KMS-11 (cell line): ENCODE data around the gene GMPPA.

Experiments
- H2AFZ ChIP-seq: fragments of 200-600 bp; sonication (generic); 2 replicates; pipeline ENCODE4 v1.6.1; 2016; ENCODE audit warnings: antibody characterized with exemption, mixed run types, low read depth
- H3K27ac ChIP-seq: fragments of 200-600 bp; sonication (generic); 2 replicates; pipeline ENCODE4 v1.6.1; 2016; ENCODE audit warnings: mild to moderate bottlenecking, mixed run types
- H3K27me3 ChIP-seq: fragments of 200-600 bp; sonication (generic); 2 replicates; pipeline ENCODE4 v1.6.1; 2017; ENCODE audit warnings: mild to moderate bottlenecking, low read depth, mixed run types, moderate library complexity; ENCODE audit not compliant: insufficient read depth
- H3K36me3 ChIP-seq: fragments of 200-600 bp; sonication (generic); 2 replicates; pipeline ENCODE4 v1.6.1; 2017; ENCODE audit warnings: mild to moderate bottlenecking, mixed run types; ENCODE audit not compliant: insufficient read depth
- H3K4me1 ChIP-seq: fragments of 200-600 bp; sonication (generic); 2 replicates; pipeline ENCODE4 v1.6.1; 2016; ENCODE audit warnings: mild to moderate bottlenecking, low read depth, mixed run types; ENCODE audit not compliant: poor library complexity, severe bottlenecking
- H3K4me2 ChIP-seq: fragments of 200-600 bp; sonication (generic); 2 replicates; pipeline ENCODE4 v1.7.0; 2016; ENCODE audit warnings: mild to moderate bottlenecking, mixed run types
- H3K4me3 ChIP-seq: fragments of 200-600 bp; sonication (generic); IDR thresholded peaks from 2 replicates; pipeline ENCODE4 v1.6.1; 2017; ENCODE audit warnings: low read depth, low read length, mixed read lengths; ENCODE audit not compliant: insufficient read depth
- H3K79me2 ChIP-seq: fragments of 200-600 bp; sonication (generic); 2 replicates; pipeline ENCODE4 v1.6.1; 2016; ENCODE audit warnings: low read depth, mixed run types; ENCODE audit not compliant: insufficient read depth
- H3K9ac ChIP-seq: fragments of 200-600 bp; sonication (generic); 2 replicates; pipeline ENCODE4 v1.6.1; 2016; ENCODE audit warnings: mild to moderate bottlenecking, mixed run types
- H4K20me1 ChIP-seq: fragments of 200-600 bp; sonication (generic); 2 replicates; pipeline ENCODE4 v1.6.1; 2016; ENCODE audit warnings: mild to moderate bottlenecking, mixed run types; ENCODE audit not compliant: insufficient read depth
- TF ChIP-seq, protein P1 (sequence below): fragments of 200-600 bp; sonication (generic); conservative IDR thresholded peaks from 2 replicates; pipeline ENCODE4 v1.6.1; 2017; ENCODE audit warnings: low read depth, mild to moderate bottlenecking, antibody characterized with exemption, low read length, moderate library complexity, mixed read lengths

The GMPPA gene

DNA sequence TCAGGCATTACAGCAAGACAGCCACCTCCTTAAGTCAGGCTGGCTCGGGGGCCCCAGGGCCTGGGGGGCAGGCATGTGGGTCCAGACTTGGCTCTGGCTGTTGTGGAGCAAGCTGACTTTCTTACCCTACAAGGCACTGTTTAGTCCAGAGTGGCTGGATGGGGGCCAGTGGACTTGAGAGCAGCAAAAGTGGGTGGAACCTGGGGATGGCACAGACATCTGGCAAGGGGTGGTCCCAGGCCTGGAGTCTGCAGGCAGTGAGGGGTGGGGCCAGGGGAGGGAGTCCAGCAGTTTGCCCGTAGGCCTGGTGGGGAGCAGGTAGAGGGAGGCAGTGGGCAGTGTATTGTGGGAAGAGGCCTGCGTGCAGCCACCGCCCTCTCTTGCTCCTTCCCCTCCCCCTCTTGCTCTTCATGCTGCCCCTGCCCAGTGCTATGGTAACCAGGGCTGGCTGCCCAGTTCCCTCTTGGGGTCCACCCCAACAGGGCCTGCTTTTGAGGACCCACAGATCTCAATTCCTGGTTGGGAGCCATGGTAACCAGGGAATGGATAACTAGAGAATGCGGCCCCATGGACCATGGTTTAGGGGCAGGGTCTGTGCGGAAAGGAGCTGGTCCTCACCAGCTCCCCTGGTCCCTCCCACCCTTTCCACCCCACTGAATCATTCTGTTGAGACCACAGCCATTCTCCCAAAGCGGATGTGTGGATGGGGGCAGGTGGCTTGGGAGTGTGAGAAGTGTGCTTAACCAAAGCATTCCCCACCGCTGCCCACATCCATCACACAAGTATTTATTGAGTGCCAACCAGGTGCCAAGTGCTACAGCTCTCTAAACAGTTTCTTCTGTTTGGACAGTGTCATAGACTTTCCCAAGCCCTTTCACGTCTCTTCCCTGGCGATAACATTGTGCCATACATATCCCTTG lies 44.8 kb upstream of the GMPPA start:
- Histone ChIP-seq H3K9ac (no peak overlapping the region), H4K20me1 (no peaks in the 10 kb centered on the region), H2AFZ (no peak overlapping the region), H3K4me3 (no peak overlapping the region), H3K4me2 (no peak overlapping the region), H3K27ac (no peak overlapping the region), H3K27me3 (peaks cover 23% of the 10 kb centered on the region), H3K4me1 (no peaks in the 10 kb centered on the region), H3K79me2 (no peaks in the 10 kb centered on the region), H3K36me3 (no peaks in the 10 kb centered on the region)
- TF ChIP-seq, protein P1, sequence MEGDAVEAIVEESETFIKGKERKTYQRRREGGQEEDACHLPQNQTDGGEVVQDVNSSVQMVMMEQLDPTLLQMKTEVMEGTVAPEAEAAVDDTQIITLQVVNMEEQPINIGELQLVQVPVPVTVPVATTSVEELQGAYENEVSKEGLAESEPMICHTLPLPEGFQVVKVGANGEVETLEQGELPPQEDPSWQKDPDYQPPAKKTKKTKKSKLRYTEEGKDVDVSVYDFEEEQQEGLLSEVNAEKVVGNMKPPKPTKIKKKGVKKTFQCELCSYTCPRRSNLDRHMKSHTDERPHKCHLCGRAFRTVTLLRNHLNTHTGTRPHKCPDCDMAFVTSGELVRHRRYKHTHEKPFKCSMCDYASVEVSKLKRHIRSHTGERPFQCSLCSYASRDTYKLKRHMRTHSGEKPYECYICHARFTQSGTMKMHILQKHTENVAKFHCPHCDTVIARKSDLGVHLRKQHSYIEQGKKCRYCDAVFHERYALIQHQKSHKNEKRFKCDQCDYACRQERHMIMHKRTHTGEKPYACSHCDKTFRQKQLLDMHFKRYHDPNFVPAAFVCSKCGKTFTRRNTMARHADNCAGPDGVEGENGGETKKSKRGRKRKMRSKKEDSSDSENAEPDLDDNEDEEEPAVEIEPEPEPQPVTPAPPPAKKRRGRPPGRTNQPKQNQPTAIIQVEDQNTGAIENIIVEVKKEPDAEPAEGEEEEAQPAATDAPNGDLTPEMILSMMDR = no peak

DNA sequence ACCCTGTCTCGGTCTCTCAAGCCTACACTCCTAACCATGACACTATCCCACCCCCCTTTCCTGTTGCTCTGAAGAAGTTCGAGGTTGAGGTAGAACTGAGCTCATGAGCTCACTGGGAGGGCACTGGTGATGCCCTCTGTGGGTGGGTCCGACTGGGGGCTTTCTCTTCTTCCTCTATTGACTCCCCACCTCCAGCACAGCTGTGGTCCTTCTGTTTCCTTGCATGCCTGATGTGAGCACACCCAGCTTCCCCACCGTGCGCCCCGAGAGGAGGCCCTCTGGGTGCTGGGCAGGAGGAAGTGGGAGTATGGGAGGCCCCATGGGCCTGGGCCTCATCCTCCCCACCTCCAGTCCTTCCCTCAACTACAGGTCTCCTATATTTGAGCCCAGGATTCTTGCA lies 43.1 kb upstream of the GMPPA start:
- TF ChIP-seq, protein P1 = no peak
- no peaks in the 10 kb centered on the region for H4K20me1 ChIP-seq
- H2AFZ ChIP-seq = no peak overlapping the region
- H3K9ac ChIP-seq = no peak overlapping the region
- H3K27ac ChIP-seq = no peak overlapping the region
- H3K79me2 ChIP-seq = no peaks in the 10 kb centered on the region
- H3K36me3 ChIP-seq = no peaks in the 10 kb centered on the region
- H3K4me3 ChIP-seq = no peak overlapping the region
- H3K27me3 ChIP-seq = peaks cover 19% of the 10 kb centered on the region
- no peaks in the 10 kb centered on the region for H3K4me1 ChIP-seq
- H3K4me2 ChIP-seq = no peak overlapping the region

DNA sequence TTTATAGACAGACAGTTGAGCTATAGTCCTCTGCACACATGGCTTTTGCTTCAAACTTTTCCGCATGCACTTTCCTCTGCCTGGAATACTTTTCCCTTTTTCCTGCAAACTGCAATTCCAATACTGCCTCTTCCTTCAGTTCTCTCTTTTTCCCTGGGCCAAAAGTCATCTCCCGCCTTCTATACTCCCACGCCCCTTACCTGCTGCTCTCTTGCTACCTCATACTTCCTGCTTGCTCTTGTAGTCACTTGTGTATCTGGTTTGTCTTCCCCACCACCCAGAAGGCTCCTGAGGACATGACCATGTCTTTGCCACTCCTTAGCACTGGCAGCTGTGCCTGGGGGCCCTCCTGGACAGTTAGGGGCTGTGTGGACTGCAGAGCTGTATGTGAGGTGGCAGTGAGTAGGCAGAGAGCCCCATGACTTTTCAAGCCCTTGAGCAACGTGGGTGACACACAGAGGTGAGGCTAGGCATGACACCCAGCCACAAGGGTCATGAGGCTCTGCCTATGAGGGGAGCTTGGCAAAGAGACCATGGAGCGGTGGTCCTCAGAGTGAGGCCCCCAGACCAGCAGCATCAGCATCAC lies 40.8 kb upstream of the GMPPA start:
- H3K4me1 ChIP-seq = no peaks in the 10 kb centered on the region
- no peak overlapping the region for H2AFZ ChIP-seq
- peaks cover 2% of the 10 kb centered on the region; the same call in 1 of the 2 replicates for H3K27me3 ChIP-seq
- H3K79me2 ChIP-seq = no peaks in the 10 kb centered on the region
- H3K27ac ChIP-seq = no peak overlapping the region
- TF ChIP-seq, protein P1 = 0 out of 2 replicates have a peak, but pooled peaks have one; percentile 22
- H3K4me2 ChIP-seq = no peak overlapping the region
- no peaks in the 10 kb centered on the region for H3K36me3 ChIP-seq
- no peak overlapping the region for H3K9ac ChIP-seq
- no peak overlapping the region for H3K4me3 ChIP-seq
- H4K20me1 ChIP-seq = no peaks in the 10 kb centered on the region

DNA sequence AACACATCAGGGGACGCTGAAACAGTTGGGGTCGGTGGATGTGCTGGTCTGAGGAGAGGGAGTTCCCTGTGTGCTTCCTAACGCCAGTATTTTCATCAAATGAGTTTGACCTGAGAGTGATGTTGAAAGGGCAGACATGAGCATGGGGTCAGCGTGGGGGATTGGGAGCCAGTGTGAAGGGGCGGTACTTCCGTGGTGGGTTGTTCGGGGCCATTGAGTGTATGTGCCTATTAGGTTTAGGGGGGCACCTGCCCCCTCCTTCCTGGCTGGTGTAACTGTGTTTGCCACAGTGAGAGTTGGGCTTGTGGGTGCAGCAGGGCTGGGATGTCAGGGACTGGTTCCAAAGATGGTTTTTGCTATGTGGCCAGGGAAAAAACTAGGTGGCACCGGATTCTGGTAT lies 39.7 kb upstream of the GMPPA start:
- no peaks in the 10 kb centered on the region for H4K20me1 ChIP-seq

More for the DNA sequence above, 39.7 kb upstream of the GMPPA start:
- Histone ChIP-seq H3K9ac (no peak overlapping the region), H3K4me1 (no peaks in the 10 kb centered on the region), H3K79me2 (no peaks in the 10 kb centered on the region), H2AFZ (no peak overlapping the region), H3K27ac (no peak overlapping the region), H3K36me3 (no peaks in the 10 kb centered on the region), H3K4me3 (no peak overlapping the region), H3K4me2 (no peak overlapping the region), H3K27me3 (no peaks in the 10 kb centered on the region; the same call in 1 of the 2 replicates)
- TF ChIP-seq, protein P1 = no peak
